Lower leg skin (tissue), 3 donors: ENCODE results near the gene MED31.

Source experiments
- POLR2A ChIP-seq, 2 donors: fragments of 450-650 bp; IDR thresholded peaks; one replicate each; pipeline ENCODE4 v1.6.1; 2016 to 2017; ENCODE audit warnings: antibody characterized with exemption in 2 of 2, mild to moderate bottlenecking in 1 of 2, moderate library complexity in 1 of 2
- TF ChIP-seq, protein P1 (sequence below), 3 donors: fragments of 450-650 bp; IDR thresholded peaks; one replicate each; pipeline ENCODE4 v1.5.1; 2016; ENCODE audit warnings: antibody characterized with exemption in 3 of 3, mild to moderate bottlenecking in 3 of 3, moderate library complexity in 2 of 3

GRCh38 chr17:6639014-6639585 lies 12.3 kb downstream of the MED31 start:
- TF ChIP-seq, protein P1, sequence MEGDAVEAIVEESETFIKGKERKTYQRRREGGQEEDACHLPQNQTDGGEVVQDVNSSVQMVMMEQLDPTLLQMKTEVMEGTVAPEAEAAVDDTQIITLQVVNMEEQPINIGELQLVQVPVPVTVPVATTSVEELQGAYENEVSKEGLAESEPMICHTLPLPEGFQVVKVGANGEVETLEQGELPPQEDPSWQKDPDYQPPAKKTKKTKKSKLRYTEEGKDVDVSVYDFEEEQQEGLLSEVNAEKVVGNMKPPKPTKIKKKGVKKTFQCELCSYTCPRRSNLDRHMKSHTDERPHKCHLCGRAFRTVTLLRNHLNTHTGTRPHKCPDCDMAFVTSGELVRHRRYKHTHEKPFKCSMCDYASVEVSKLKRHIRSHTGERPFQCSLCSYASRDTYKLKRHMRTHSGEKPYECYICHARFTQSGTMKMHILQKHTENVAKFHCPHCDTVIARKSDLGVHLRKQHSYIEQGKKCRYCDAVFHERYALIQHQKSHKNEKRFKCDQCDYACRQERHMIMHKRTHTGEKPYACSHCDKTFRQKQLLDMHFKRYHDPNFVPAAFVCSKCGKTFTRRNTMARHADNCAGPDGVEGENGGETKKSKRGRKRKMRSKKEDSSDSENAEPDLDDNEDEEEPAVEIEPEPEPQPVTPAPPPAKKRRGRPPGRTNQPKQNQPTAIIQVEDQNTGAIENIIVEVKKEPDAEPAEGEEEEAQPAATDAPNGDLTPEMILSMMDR (IDR thresholded peaks at IDR 0.05): no peak
- no peak for TF ChIP-seq POLR2A (IDR thresholded peaks at IDR 0.05)
